ENCODE measurements around the gene PRKCH.

DNA sequence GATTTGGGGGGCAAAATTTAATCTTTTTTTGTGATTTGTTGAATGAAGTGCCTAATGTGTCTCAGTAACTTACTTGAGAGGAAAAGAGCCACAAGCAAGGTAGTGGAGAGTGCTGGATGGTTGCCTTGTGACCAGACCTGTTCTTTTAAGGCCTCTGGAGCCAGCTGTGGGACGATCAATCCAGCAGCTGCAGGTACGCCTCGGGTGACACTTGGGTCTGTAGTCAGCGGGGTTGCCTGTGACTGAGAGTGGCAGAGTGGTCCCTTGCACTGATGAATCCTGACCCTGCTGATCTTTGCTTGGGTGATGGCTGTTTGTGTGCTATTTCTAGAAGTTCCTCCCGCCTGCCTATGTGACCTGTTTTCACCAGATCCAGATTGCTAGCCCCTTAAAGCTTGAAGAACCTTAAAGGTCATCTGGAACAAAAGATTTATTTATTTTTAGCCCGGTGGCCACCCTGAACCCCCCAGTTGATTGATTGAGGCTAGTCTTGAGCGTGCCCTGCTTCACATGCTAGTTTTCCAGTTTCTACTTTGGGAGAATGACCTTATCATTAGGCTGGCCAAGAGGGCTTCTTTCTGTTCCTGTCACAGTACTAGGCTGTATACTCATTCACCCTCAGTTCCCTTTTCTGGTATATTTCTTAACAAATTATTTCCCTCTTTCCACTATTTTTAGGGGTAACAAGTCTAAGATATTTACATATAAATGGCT lies 23.2 kb downstream of the PRKCH start:
- TF ChIP-seq, protein P1, sequence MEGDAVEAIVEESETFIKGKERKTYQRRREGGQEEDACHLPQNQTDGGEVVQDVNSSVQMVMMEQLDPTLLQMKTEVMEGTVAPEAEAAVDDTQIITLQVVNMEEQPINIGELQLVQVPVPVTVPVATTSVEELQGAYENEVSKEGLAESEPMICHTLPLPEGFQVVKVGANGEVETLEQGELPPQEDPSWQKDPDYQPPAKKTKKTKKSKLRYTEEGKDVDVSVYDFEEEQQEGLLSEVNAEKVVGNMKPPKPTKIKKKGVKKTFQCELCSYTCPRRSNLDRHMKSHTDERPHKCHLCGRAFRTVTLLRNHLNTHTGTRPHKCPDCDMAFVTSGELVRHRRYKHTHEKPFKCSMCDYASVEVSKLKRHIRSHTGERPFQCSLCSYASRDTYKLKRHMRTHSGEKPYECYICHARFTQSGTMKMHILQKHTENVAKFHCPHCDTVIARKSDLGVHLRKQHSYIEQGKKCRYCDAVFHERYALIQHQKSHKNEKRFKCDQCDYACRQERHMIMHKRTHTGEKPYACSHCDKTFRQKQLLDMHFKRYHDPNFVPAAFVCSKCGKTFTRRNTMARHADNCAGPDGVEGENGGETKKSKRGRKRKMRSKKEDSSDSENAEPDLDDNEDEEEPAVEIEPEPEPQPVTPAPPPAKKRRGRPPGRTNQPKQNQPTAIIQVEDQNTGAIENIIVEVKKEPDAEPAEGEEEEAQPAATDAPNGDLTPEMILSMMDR (IDR thresholded peaks at IDR 0.05; ENCODE audit: low read depth, low read length), result no peak
- no peak for TF ChIP-seq POLR2A (IDR thresholded peaks at IDR 0.05; ENCODE audit: extremely low read depth, insufficient read length)
- TF ChIP-seq, protein P2, sequence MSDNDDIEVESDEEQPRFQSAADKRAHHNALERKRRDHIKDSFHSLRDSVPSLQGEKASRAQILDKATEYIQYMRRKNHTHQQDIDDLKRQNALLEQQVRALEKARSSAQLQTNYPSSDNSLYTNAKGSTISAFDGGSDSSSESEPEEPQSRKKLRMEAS (IDR thresholded peaks at IDR 0.05; ENCODE audit: low read depth, low read length), result no peak

Data from NB4 (cell line).